Kidney (tissue), 14 donors: ENCODE results near the gene NSD1. TPM values are rescaled to one million over a fixed set of nuclear protein-coding genes. Genes with fewer than 3 reads are reported as not detected.

Source experiments
- DNase-seq, 5 donors: peaks; one replicate each; pipeline ENCODE4 v3.0.0-alpha.2; 2013 to 2020
- FAIRE-seq: peaks from 2 replicates; lab custom pipeline; 2012; peaks lifted over from hg19 to GRCh38; lab: Jason Lieb, UNC
- H3K27ac ChIP-seq, 2 donors: one replicate each; pipeline ENCODE4 v1.7.0; 2013; ENCODE audit warnings: low read depth in 2 of 2, low read length in 2 of 2, inconsistent platforms in 1 of 2
- H3K27me3 ChIP-seq: one replicate; pipeline ENCODE4 v1.7.1; 2013; ENCODE audit warnings: low read length, inconsistent platforms; ENCODE audit not compliant: control insufficient read depth, insufficient read depth
- H3K36me3 ChIP-seq, 3 donors: one replicate each; pipeline versions ENCODE4 v1.7.0 to v1.7.1; 2013; ENCODE audit warnings: low read length in 3 of 3, control low read depth in 1 of 3, inconsistent platforms in 1 of 3; ENCODE audit not compliant: insufficient read depth in 3 of 3, control insufficient read depth in 2 of 3
- H3K4me1 ChIP-seq, 3 donors: one replicate each; pipeline versions ENCODE4 v1.7.0 to v1.7.1; 2013; ENCODE audit warnings: low read length in 3 of 3, inconsistent platforms in 1 of 3, low read depth in 1 of 3; ENCODE audit not compliant: control insufficient read depth in 2 of 3, insufficient read depth in 2 of 3
- H3K4me3 ChIP-seq, 3 donors: one replicate each; pipeline versions ENCODE4 v1.7.0 to v1.8.1; 2013; ENCODE audit warnings: low read length in 3 of 3, control low read depth in 1 of 3, inconsistent platforms in 1 of 3
- H3K9ac ChIP-seq, 3 donors: one replicate each; pipeline versions ENCODE4 v1.7.0 to v1.7.1; 2013; ENCODE audit warnings: low read length in 3 of 3, control low read depth in 1 of 3, inconsistent platforms in 1 of 3
- H3K9me3 ChIP-seq, 3 donors: one replicate each; pipeline versions ENCODE4 v1.7.0 to v1.7.1; 2013; ENCODE audit warnings: low read length in 3 of 3, control low read depth in 1 of 3, inconsistent platforms in 1 of 3; ENCODE audit not compliant: control insufficient read depth in 2 of 3, insufficient read depth in 1 of 3
- CTCF ChIP-seq: IDR thresholded peaks from 3 replicates; pipeline ENCODE4 v1.5.1; 2012; ENCODE audit warnings: mild to moderate bottlenecking, moderate library complexity, borderline replicate concordance; ENCODE audit not compliant: insufficient read depth; ENCODE audit errors: extremely low read depth
- intact Hi-C: fragments of 100-400 bp; cut with DNase I; formaldehyde crosslinking; loops from one replicate; pipeline ENCODE4 v1.11.1; 2022
- polyA plus RNA-seq: library from polyadenylated mRNA; stranded (reverse); fragments of 350-450 nt; fragmentation: Illumina TruSeq; extraction: RNeasy Lipid Tissue Mini Kit (QIAGEN cat#74804); gene quantifications from one replicate; pipeline ENCODE4 v1.2.3, GENCODE V29; 2014; ENCODE audit warnings: low read depth, low replicate concordance; ENCODE audit not compliant: insufficient read depth
- total RNA-seq: library from RNA; stranded (reverse); fragmentation: NEBNext Ultra II Directional; extraction: Animal tissue kit (Norgen Biotek cat#: 25700); gene quantifications from one replicate; pipeline ENCODE4 v1.2.1, GENCODE V29; 2021
- donor health status: control.
- donor health status: control.
- donor health status: control.
- donor health status: control.
- donor health status: control.
- donor health status: DM: yes; HTN: yes; CAD: no.
- donor health status: Normal renal cell carcinoma (clear cell type).

NSD1 gene
- total and polyA plus RNA-seq, 2 donors from 2014 or later = 6.0 to 99.1 TPM

- H3K36me3 ChIP-seq = peaks cover 0 to 63% (median 33%) of the 10 kb centered on the region in 3 donors
- no peak overlapping the region for H3K9ac ChIP-seq
- peaks cover 0 to 3% (median 0%) of the 10 kb centered on the region in 3 donors for H3K4me1 ChIP-seq
- no peak for TF ChIP-seq CTCF
- no peaks in the 10 kb centered on the region for H3K27me3 ChIP-seq
- no peak overlapping the region for H3K4me3 ChIP-seq
- DNase-seq (peak in 1 of 5 donors; percentile 66), FAIRE-seq (no peak)
- intact Hi-C loops = no loop called here
- H3K27ac ChIP-seq = no peak overlapping the region
- no peaks in the 10 kb centered on the region for H3K9me3 ChIP-seq
Observed at GRCh38 chr5:177334155-177334551, 200.6 kb downstream of the NSD1 start.

GRCh38 chr5:177334781-177335700, 201.5 kb downstream of the NSD1 start:
- DNase-seq (peak in 1 of 5 donors; percentile 38), FAIRE-seq (no peak)
- TF ChIP-seq CTCF = no peak
- Histone ChIP-seq H3K27ac (no peak overlapping the region), H3K36me3 (peaks cover 0 to 66% (median 35%) of the 10 kb centered on the region in 3 donors), H3K9ac (no peak overlapping the region), H3K4me1 (peaks cover 0 to 3% (median 0%) of the 10 kb centered on the region in 3 donors), H3K27me3 (no peaks in the 10 kb centered on the region), H3K9me3 (no peaks in the 10 kb centered on the region), H3K4me3 (no peak overlapping the region)
- intact Hi-C loops = no loop called here

- intact Hi-C loops = no loop called here
Observed at GRCh38 chr5:177335701-177336065, 202.1 kb downstream of the NSD1 start.

More at GRCh38 chr5:177335701-177336065, 202.1 kb downstream of the NSD1 start:
- no peak overlapping the region for H3K27ac ChIP-seq
- H3K9ac ChIP-seq = no peak overlapping the region
- no peak for TF ChIP-seq CTCF
- peaks cover 0 to 3% (median 0%) of the 10 kb centered on the region in 3 donors for H3K4me1 ChIP-seq
- peaks cover 0 to 60% (median 35%) of the 10 kb centered on the region in 3 donors for H3K36me3 ChIP-seq
- no peaks in the 10 kb centered on the region for H3K9me3 ChIP-seq
- peak in 1 of 5 donors; percentile 46 for DNase-seq
- no peak for FAIRE-seq
- H3K4me3 ChIP-seq = no peak overlapping the region
- no peaks in the 10 kb centered on the region for H3K27me3 ChIP-seq
